Measurements from ENCODE around the gene FAT3.

The FAT3 gene

DNA sequence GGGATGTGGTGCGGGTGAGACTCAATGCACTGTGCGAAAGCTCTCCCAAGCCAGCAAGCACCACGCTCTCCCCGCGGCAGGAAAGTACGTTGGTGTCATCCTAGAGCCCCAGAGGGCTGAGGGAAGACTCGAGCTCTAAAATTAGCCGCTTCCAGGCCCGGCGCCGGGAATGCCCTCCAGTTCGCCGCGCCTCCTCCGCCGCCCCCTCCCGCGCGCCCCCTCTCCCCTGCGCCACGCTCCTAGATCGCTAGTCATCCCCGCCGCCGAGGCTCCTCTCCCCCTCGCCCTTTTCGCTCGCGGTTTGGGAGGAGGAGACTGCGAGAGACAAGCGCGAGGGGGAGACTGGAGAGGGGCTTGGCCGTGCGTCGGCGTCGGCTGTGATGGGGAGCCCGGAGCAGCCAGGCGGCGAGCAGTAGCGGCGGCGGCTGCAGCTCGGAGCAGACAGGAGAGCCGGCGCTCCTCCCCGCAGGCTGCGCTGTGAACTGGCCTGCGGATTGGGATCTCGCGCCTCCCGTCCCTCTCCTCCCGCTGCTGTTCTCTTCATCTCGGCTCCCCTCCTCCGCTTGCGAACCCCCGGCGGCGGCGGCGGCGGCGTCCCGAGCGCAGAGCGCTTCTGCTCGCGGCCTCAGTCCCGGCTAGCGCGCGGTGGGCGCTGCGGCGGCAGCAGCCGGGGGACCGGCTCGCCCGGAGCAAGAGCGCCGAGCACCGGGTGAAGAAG, at the start of gene FAT3:
FAT3 (plus strand) TSS at position 412 of the 718 bp plus-strand sequence. CDS start 127,295 bp downstream, outside the sequence.
- no peak for DNase-seq (ENCODE audit: low read depth in 2 of 2)

DNA sequence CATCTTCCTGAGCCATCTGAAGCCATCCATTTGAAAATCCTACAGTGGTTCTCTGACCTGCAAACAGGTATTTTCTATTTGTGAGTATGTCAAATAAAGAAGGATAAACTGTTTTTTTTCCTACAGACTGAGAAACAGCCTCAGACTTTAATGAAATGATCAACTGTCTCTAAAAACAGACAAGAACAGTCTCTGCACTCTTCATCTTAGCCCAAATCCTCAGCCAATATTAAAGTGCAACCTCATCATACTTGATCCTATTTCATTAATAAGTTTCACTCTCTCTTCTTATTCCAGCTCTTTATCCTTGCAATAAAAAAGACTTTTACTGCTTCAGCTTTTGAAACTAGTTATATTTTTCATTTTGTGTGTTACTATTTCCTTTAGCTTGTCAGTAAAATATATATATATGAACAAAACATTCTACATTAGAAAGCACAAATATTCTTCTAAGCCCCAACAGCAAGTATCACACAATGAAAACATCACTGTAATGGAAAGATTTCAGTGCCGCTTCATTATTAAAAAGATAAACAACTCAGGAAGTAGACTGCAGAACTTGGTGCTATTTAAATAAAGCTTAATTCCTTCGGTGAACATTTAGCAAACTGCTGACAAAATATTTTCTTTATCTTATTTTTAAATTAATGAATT, 45.5 kb upstream of the FAT3 start:
- DNase-seq (ENCODE audit: low read depth in 2 of 2): no peak

DNA sequence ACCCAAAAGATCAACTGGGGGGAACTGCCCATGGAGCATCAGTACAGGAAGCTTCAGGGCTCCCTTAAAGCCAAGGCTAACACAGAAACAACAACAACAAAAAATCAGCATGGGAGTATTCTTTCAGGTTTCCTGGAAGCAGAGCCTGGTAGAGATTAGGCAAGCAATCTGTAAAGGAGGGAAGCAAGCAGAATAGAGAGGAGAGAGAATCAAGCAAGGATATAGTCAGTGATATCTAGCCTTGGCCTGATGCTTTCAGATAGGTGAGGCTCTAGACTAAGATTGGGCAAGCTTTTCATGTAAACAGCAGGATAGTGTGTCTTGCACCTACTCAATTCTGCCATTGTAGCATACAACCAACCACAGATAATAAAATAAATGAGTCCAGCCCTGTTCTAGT, 44.4 kb upstream of the FAT3 start:
- no peak for DNase-seq (ENCODE audit: low read depth in 2 of 2)

DNA sequence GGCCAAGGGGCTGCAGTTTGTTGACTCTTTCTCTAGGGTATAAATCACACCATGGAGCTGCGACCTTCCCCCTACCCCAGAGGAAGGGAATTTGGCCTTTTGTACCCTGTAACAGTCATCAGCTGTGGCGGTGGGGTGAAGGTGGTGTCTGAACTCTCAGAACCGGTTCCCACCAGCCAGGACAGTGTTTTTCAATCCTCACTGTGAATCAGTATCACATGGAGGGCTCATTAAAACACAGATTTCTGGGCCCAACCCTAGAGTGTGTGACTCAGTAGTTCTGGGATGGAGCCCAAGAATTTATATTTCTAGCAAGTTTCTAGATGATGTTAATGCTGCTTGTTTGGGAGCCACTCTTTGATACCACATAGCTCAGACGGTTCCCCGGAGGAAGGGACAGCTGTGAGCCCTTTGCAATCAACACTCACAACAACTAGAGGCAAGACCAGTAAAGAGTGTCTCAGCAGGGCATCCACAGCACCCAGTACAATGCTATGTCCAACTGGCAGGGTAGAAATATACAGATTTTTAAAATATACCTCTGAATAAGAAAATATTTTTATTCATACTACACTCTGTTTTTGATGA, 43.9 kb upstream of the FAT3 start:
- no peak for DNase-seq (ENCODE audit: low read depth in 2 of 2)

DNA sequence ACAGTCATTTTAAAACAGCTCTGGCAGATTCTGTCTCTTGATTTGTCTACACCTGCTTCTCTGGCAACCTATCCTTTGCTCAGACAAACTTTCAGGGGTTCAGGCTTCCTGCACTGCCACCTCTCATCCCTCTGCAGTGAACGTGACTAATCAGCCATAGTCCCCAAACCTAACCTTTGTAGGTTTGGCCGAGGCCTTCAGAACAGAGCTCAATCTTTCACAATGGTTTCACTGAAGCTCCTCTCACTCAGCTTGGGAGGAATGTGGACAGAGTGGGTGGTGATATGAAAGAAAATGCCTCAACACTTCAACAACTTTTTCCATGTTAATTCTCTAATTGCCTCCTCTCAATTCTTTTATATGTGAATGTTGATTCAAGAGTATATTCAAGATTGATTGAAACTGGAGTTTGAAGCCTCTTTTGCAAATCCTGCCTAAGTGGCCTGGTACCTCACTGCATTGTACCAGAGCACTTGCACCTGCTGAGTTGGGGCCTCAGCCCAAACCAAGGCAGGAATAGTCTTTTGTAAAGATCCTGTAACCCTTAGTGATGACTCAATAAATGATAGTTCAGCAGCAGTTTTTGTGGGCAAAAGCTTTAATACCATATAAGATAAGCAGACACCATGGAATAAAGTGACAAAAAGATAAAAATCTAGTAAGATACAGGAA, 33.9 kb upstream of the FAT3 start:
- no peak for DNase-seq (ENCODE audit: low read depth in 2 of 2)

DNA sequence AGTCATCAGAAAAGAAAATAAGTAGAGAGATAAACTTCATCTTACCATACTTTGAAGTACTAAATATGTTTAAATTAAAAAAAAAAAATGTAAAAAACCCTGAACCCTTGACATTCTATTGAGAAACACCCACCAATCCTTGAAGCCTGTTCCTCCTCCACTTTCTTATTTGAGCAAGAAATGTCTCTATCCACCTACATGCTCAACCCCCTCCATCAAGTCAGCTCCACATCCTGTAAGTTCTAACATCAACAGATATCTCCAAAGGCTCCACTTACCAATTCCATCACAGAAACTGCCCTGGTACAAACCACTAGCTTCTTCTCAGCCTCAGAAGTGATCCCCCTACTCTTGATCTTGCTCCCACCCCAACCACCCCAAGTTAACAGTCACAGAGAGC, 32.5 kb upstream of the FAT3 start:
- no peak for DNase-seq (ENCODE audit: low read depth in 2 of 2)

DNA sequence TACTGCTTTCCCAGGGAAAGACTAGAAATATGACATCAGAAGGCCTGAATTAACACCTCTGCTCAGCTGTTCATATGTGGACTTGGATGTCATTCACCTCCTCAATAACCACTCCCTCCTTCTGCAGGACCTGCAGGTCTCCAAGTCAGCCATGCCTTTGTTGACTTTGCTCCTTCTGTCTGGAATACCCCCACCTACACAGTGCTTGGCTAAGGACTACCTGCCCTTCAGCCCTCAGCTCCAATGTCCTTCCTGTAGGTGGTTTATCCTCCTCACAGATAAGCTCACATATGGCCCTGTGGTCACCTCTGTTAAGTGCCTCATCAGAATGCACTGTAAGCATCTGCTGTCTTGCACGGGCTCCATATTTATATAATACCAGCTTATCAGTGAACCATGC, 26.4 kb upstream of the FAT3 start:
- DNase-seq (ENCODE audit: low read depth in 2 of 2): no peak

DNA sequence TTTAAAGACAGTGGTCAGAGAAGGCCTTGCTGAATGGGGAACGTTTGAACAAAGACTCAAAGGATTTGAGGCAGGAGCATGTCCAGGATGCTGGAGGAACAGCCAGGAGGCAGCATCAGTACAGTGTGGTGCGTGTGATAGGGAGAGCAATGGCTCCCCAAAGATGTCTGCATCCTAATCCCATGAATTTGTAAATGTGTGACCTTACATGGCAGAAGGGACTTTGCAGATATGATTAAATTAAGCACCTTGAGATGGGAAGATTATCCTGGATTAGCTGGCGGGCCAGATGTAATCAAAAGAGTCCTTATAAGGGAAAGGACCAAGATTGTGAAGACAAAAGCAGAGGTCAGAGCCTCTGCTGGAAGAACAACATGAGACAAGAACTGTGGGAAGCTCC, 24.6 kb upstream of the FAT3 start:
- no peak for DNase-seq (ENCODE audit: low read depth in 2 of 2)

DNA sequence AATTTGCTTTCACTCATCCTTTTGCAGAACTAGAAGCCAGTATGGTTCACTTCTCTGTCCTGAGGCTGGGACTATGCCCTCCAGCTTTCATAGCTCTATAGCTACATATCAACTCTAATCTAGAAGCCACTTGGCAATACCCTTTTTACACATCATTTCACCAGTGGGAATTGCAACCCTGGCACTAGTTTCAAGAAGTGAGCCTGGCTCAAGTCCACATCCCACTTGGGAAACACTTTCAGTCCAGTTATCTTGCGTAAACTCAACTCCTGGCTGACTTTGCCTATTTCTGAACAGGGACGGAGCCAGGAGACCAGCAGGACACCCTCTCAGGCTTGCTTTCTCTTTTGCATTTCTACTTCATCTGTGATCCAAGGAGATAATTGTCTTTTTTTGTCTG, 19.9 kb upstream of the FAT3 start:
- DNase-seq (ENCODE audit: low read depth in 2 of 2): no peak

DNA sequence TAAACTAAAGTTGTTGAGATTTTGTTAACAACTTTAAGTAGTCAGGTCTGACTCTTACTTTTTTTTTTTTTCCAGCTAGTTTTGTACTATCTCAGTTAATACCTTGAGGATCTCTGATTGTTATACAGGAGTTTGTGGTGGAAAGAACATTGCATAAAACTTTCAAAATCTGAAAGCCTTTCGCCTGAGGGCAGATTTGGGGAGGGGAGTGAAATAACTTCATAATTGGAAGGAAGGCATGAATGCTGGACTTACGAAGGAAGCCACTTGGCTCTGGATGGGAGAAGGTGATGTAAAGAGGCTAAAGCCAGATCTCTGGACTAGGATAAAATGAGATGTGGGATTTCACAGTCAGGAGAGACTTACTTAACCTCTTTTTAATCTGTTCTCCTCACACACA, 18.2 kb upstream of the FAT3 start:
- no peak for DNase-seq (ENCODE audit: low read depth in 2 of 2)

DNA sequence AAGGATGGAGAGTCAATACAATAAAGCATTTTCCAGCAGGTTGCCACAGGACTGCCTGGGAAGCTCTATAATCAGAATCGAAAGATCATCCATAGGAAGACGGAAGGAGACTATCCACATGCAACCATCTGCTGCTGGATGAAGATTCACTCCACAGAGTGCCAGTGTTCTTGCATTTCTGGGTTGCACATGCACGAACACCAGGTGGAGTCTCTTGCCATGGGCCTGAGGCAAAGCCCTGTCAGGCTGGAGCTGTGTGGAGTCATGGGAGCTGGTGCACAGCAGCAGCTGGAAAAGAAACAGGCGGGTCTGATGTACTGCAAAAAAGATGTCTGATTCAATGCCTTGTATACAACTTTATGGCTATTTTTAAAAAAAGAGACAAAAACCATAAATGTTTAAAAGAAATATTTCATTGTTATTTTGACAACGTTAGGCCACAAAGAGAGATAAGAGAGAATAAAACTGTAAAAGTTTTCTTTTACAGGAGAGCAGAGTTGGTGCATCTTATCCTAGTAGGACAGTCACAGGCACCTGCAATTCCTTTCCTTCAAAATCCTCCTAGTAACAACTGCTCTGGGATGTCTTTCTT, 12.9 kb upstream of the FAT3 start:
- no peak for DNase-seq (ENCODE audit: low read depth in 2 of 2)

DNA sequence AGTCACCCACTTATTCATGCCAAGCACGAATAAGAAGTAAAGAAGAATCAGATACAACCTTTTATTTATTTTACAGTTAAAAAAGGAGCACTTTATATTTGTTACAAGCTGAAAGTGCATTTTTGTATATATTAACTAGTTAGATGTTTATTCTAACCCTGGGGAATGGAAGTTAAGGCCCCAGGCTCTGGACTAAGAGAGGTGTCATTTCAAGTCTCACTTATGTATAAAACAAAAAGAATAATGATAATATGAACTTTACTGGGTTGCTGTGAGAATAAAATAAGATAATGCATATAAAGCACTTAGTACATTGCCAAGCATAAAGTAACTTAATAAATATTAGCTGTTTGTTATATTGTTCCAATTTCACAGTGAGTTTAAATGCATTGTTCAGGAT, 12.1 kb upstream of the FAT3 start:
- no peak for DNase-seq (ENCODE audit: low read depth in 2 of 2)

DNA sequence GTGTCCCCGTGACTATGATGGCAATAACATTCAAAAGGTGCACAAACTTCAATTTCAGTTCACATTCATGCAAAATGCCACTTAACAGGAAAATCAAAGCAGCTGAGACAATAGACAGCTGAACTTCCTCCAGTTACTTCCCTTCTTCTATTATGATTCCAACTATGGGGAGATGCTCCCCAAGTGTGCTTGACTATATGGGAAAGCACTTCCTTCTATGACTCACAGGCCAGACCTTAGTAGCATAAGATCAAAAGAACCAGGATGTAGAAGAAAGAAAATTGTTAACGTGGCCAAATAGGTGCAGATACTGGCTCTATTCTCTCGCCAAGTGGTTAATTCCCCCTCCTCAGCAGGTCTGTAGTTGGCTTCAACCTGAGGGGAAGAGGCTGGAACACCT, 7.8 kb upstream of the FAT3 start:
- DNase-seq (ENCODE audit: low read depth in 2 of 2): no peak

DNA sequence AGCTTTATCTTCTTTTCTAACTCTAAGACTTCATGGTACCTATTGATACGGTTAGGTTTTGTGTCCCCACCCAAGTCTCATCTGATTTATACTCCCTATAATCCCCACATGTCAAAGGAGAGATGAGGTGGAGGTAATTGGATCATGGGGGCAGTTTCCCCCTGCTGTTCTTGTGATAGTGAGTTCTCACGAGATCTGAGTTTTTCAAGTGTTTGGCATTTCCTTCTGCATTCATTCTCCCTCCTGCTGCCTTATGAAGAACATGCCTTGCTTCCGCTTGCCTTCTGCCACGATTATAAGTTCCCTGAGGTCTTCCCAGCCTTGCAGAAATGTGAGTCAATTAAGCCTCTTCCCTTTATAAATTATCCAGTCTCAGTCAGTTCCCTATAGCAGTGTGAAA, 5.1 kb upstream of the FAT3 start:
- no peak for DNase-seq (ENCODE audit: low read depth in 2 of 2)

DNA sequence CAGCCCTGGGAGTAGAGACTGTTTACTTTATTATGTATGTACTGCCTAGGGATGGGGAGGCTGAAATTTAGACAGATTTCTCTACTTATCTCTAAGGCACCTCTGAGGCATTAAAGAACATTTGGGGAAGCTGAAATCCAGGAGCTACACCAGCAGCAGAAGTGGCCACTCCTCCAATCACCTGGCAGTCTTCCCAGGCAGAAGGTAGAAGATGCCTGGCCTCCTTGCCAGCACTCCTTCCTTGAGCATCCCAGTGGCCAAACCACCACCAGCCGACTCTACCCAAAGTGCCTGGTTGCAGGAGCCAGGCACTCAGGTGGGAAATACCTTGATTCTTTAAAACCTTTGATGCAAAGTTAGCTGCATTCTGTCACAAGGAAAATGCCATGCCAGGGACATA, 1.9 kb upstream of the FAT3 start:
- no peak for DNase-seq (ENCODE audit: low read depth in 2 of 2)

DNA sequence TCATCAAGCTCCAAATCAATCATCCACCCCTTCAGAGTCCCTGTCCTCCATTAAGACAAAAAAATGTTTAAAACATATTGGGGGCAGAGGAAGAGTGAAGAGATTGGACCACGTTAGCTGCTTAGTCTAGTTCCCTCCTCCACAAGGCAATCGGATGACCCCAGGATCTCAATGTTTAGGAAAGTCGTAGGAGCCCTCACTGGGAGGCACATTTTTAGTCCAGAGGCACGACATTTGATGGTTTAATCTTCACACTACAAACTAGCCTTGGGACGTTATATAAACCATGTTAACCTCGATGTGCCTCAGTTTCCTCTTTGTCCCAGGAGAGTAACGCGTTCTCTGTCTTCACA, 588 bp upstream of the FAT3 start:
- no peak for DNase-seq (ENCODE audit: low read depth in 2 of 2)

DNA sequence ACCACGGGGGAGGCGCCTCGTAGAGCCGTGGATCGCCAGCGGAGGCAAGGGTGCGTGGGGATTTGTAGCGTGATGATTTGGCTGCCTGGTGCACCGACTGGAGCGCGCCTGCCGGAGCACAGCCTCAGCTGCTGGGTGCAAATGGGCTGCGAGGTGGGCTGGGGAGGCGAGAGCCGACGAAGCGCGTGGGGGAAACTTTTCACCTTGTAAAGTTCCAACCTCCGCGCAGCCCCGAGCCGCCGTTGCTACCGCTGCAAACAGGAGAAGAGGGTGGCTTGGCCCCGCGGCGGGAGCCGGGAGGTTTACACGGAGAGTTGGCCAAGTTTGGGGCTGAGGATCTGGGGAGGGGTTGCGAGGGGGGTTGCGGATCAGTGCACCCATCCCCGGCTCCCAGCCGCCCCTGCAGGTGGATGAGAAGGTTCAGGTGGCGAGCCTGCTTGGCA, 528 bp downstream of the FAT3 start:
- DNase-seq (ENCODE audit: low read depth in 2 of 2): no peak

DNA sequence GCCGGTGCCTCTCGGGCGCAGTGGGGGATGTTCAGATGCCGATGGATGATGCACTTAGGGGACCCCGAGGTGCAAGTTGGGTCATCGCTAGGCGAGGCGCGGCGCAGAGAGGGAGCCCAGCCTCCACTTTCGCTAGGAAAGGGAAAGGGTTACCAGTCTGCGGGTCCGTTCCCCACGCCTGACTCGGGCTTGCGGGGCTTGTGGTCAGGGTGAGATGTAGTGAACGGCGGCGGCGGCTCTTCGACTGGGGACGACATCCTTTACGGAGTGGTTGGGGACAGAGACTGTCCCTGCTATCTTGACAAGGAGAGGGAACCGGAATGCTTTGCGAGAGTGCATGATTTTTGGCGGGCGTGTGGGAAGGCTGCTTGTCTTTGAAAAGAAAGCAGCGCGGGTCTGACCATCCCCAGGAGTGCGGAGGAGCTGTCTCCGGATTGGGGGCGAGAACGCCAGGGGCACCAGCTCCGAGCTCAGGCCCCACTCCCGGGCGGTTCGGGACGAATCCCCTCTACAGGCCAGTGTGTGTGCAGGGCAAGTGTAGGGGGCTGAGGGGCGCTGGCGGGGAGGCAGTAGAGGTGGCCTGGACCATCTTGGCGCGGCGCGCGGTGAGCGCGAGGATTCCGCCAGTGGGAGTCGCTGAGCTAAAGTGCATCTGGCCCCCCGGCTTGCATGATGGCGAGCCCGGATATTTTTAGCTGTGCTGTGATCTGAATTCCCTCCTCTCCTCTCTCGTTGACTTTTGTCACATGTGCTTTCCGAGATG, 1.1 kb downstream of the FAT3 start:
- DNase-seq (ENCODE audit: low read depth in 2 of 2): no peak

DNA sequence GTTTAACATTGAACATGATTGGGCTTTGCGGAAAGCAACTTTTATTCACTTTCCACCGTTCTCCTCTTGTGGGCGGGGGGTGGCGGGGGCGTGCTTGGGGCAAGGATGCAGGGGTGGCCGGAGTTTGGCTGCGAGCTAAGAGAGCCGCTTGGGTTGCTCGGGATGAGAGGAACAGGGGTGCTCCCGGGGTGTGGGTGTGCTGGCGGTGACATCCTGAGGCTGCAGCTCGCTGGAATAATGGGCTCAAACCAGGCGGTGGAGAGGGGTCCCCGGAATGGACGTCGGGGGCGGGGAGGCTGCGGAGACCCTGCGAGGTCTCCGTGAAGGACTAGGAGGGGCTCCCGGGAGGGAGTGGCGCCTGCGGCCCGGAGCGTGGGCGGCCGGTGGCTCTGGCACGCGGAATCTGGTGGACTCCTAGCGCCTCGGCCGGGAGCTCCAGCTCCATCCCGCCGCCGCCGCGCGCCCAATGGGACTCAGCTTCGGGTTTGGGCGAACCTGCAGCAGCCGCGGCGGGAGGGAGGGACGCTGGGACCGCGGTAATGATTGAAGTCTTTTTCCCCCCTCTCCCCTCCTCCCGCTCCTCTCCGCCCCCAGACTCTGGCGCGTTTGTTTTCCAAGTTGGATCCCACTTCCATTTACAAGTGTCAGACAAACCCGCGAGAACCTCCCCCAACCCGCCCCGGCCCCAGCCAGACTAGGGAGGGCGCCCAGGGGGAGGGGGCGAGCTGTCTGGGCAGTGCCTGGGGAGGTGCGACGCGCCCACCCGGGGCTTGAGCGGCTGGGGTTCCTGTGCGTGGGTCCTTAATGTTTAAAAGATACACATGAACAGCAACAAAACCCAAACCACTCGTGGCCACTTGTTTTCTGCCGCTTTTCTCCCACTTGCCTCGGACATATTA, 2.0 kb downstream of the FAT3 start:
- DNase-seq (ENCODE audit: low read depth in 2 of 2): no peak

DNA sequence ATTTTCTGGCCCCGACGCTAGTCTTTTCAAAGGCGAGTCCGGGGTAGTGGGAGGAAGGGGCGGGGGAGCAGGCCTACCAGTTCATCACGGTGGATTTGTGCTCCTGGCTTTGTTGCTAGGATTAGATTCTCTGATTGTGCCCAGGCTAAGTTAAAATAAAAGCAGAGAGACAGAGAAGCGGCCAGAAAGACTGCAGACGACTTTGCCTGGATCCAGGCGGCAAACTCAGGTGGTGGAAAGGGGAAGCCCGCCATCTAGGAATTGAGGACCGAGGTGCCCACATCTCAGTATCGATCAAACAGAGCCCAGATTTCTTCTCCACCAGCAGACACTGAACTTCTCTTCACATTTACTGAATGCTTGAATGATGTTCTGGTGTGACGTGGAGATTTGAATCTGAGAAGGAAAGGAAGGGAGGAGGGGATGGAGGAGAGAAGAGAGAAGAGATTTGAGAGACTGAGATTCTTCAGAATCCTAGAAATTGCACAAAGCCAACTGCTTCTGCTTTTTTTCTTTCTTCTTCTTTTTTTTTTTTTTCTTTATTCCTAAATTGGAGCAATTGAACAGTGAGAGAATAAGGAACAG, 2.7 kb downstream of the FAT3 start:
- DNase-seq (ENCODE audit: low read depth in 2 of 2): no peak
